IMR-90 (cell line): ENCODE results near the gene AKAP9. TPM values are rescaled to one million over a fixed set of nuclear protein-coding genes. Genes with fewer than 3 reads are reported as not detected.

Experiments
- ATAC-seq: fragments of 200-7000 bp; cut with Tn5 transposase; 2 replicates; pipeline ENCODE4 v1.9.1; 2020; ENCODE audit warnings: low read depth, mild to moderate bottlenecking, moderate library complexity
- BruUV-seq: library from RNA; stranded (reverse); fragments of 400-500 nt; replicated peaks from 2 replicates; lab custom pipeline; 2021; lab: Mats Ljungman, UMichigan
- CTCF ChIA-PET: fragments of 300-600 bp; formaldehyde crosslinking; extraction: SDS; loops from one replicate; lab custom pipeline; 2021; ENCODE audit warnings: antibody characterized with exemption; lab: Yijun Ruan, JAX
- POLR2A ChIA-PET: fragments of 300-600 bp; sonication (Branson Sonifier 250); formaldehyde crosslinking; loops from one replicate; lab custom pipeline; 2022; ENCODE audit warnings: antibody characterized with exemption; ENCODE audit not compliant: unreplicated experiment; lab: Charles Lee
- DNase-seq: peaks from one replicate; pipeline ENCODE4 v3.0.0; 2013
- H2AFZ ChIP-seq: replicated peaks from 2 replicates; pipeline ENCODE3; 2013; ENCODE audit warnings: low read length, mild to moderate bottlenecking; ENCODE audit not compliant: poor library complexity
- H2AK5ac ChIP-seq: 2 replicates; pipeline ENCODE4 v1.6.1; 2013; ENCODE audit warnings: low read depth, low read length, inconsistent platforms
- H2AK9ac ChIP-seq: replicated peaks from 2 replicates; pipeline ENCODE3; 2013; ENCODE audit warnings: mild to moderate bottlenecking, low read depth, low read length, moderate library complexity; ENCODE audit not compliant: poor library complexity
- H2BK120ac ChIP-seq: 2 replicates; pipeline ENCODE4 v1.6.1; 2013; ENCODE audit warnings: low read depth, low read length, inconsistent platforms
- H2BK15ac ChIP-seq: 3 replicates; pipeline ENCODE4 v1.6.1; 2013; ENCODE audit warnings: low read depth, low read length, inconsistent platforms
- H2BK20ac ChIP-seq: 2 replicates; pipeline ENCODE4 v1.6.1; 2013; ENCODE audit warnings: low read depth, mild to moderate bottlenecking, inconsistent platforms, low read length, moderate library complexity
- H2BK5ac ChIP-seq: 2 replicates; pipeline ENCODE4 v1.6.1; 2013; ENCODE audit warnings: mild to moderate bottlenecking, low read depth, low read length, inconsistent platforms; ENCODE audit not compliant: poor library complexity, severe bottlenecking
- H3K14ac ChIP-seq: replicated peaks from 2 replicates; pipeline ENCODE4 v1.6.1; 2013; ENCODE audit warnings: low read depth, low read length, inconsistent platforms
- H3K18ac ChIP-seq: 2 replicates; pipeline ENCODE4 v1.6.1; 2013; ENCODE audit warnings: low read depth, low read length, control low read depth
- H3K23ac ChIP-seq: 2 replicates; pipeline ENCODE4 v1.6.1; 2013; ENCODE audit warnings: low read depth, low read length, inconsistent platforms
- H3K27ac ChIP-seq: 2 replicates; pipeline ENCODE4 v1.5.1; 2013; ENCODE audit warnings: mild to moderate bottlenecking, control low read depth, low read length; ENCODE audit not compliant: insufficient read depth
- H3K27me3 ChIP-seq: 2 replicates; pipeline ENCODE4 v1.6.1; 2013; ENCODE audit warnings: low read length; ENCODE audit not compliant: control insufficient read depth, insufficient read depth
- H3K36me3 ChIP-seq: 2 replicates; pipeline ENCODE4 v1.6.1; 2013; ENCODE audit warnings: low read length, mixed read lengths; ENCODE audit not compliant: control insufficient read depth, insufficient read depth
- H3K4ac ChIP-seq: 2 replicates; pipeline ENCODE4 v1.6.1; 2013; ENCODE audit warnings: low read depth, low read length, inconsistent platforms
- H3K4me1 ChIP-seq: 2 replicates; pipeline ENCODE4 v1.6.1; 2013; ENCODE audit warnings: low read length, mixed read lengths; ENCODE audit not compliant: control insufficient read depth, insufficient read depth
- H3K4me2 ChIP-seq: 2 replicates; pipeline ENCODE4 v1.6.1; 2013; ENCODE audit warnings: low read depth, mild to moderate bottlenecking, control low read depth, low read length, moderate library complexity
- H3K4me3 ChIP-seq: 2 replicates; pipeline ENCODE4 v1.5.1; 2013; ENCODE audit warnings: low read depth, mild to moderate bottlenecking, control low read depth, low read length, moderate library complexity; ENCODE audit not compliant: insufficient read depth
- H3K56ac ChIP-seq: 2 replicates; pipeline ENCODE4 v1.6.1; 2013; ENCODE audit warnings: low read length, inconsistent platforms; ENCODE audit not compliant: insufficient read depth; ENCODE audit errors: extremely low read depth
- H3K79me1 ChIP-seq, 2 experiments: 2 replicates each; pipeline ENCODE4 v1.6.1; 2013; ENCODE audit warnings: low read length in 2 of 2, inconsistent platforms in 1 of 2, low read depth in 1 of 2
- H3K9ac ChIP-seq: 2 replicates; pipeline ENCODE4 v1.6.1; 2013; ENCODE audit warnings: low read depth, low read length, control low read depth
- H3K9me1 ChIP-seq: 2 replicates; pipeline ENCODE4 v1.6.1; 2013; ENCODE audit warnings: low read length, inconsistent platforms; ENCODE audit not compliant: insufficient read depth
- H3K9me3 ChIP-seq: 2 replicates; pipeline ENCODE4 v1.6.1; 2013; ENCODE audit warnings: low read length; ENCODE audit not compliant: control insufficient read depth, insufficient read depth
- H4K20me1 ChIP-seq: 2 replicates; pipeline ENCODE4 v1.6.1; 2013; ENCODE audit warnings: low read length, inconsistent platforms; ENCODE audit not compliant: insufficient read depth
- H4K5ac ChIP-seq: 2 replicates; pipeline ENCODE4 v1.6.1; 2013; ENCODE audit warnings: mild to moderate bottlenecking, low read depth, low read length, control low read depth
- H4K8ac ChIP-seq, 2 experiments: 2 replicates each; pipeline ENCODE4 v1.6.1; 2013; ENCODE audit warnings: low read depth in 2 of 2, low read length in 2 of 2, control low read depth in 1 of 2, inconsistent platforms in 1 of 2
- H4K91ac ChIP-seq: 2 replicates; pipeline ENCODE4 v1.6.1; 2013; ENCODE audit warnings: low read depth, low read length, inconsistent platforms; ENCODE audit not compliant: insufficient read depth
- BHLHE40 ChIP-seq: fragments of 150-350 bp; IDR thresholded peaks from 2 replicates; pipeline ENCODE4 v1.6.1; 2016; ENCODE audit warnings: mild to moderate bottlenecking, low read depth, low read length
- CEBPB ChIP-seq: IDR thresholded peaks from 2 replicates; pipeline ENCODE4 v1.6.1; 2012; ENCODE audit warnings: low read depth, low read length, improper control_type of control experiment
- CHD1 ChIP-seq: IDR thresholded peaks from 2 replicates; pipeline ENCODE4 v1.6.1; 2012; ENCODE audit warnings: low read depth, low read length, improper control_type of control experiment
- CTCF ChIP-seq: conservative IDR thresholded peaks from 2 replicates; pipeline ENCODE4 v1.5.1; 2012; ENCODE audit warnings: mild to moderate bottlenecking, low read depth, low read length, improper control_type of control experiment
- ELK1 ChIP-seq: fragments of 150-350 bp; IDR thresholded peaks from 2 replicates; pipeline ENCODE4 v1.6.1; 2016; ENCODE audit warnings: low read depth, mild to moderate bottlenecking, low read length, moderate library complexity, borderline replicate concordance
- FOS ChIP-seq: fragments of 150-350 bp; IDR thresholded peaks from 2 replicates; pipeline ENCODE4 v1.6.1; 2016; ENCODE audit warnings: low read depth, low read length
- MAFK ChIP-seq: IDR thresholded peaks from 2 replicates; pipeline ENCODE4 v1.6.1; 2012; ENCODE audit warnings: low read depth, low read length, improper control_type of control experiment
- MAZ ChIP-seq: IDR thresholded peaks from 2 replicates; pipeline ENCODE4 v1.6.1; 2012; ENCODE audit warnings: low read depth, mild to moderate bottlenecking, low read length, improper control_type of control experiment, moderate library complexity, borderline replicate concordance
- MXI1 ChIP-seq: IDR thresholded peaks from 2 replicates; pipeline ENCODE4 v1.6.1; 2012; ENCODE audit warnings: low read depth, mild to moderate bottlenecking, low read length, moderate library complexity, borderline replicate concordance
- NFE2L2 ChIP-seq: fragments of 150-350 bp; IDR thresholded peaks from 2 replicates; pipeline ENCODE4 v1.6.1; 2016; ENCODE audit warnings: low read depth, mild to moderate bottlenecking, low read length
- POLR2A ChIP-seq: IDR thresholded peaks from 2 replicates; pipeline ENCODE4 v1.6.1; 2012; ENCODE audit warnings: mild to moderate bottlenecking, low read depth, low read length
- RAD21 ChIP-seq: IDR thresholded peaks from 2 replicates; pipeline ENCODE4 v1.6.1; 2012; ENCODE audit warnings: low read length, improper control_type of control experiment
- RCOR1 ChIP-seq: IDR thresholded peaks from 2 replicates; pipeline ENCODE4 v1.6.1; 2012; ENCODE audit warnings: mild to moderate bottlenecking, low read length, improper control_type of control experiment; ENCODE audit not compliant: insufficient replicate concordance
- RFX5 ChIP-seq: IDR thresholded peaks from 2 replicates; pipeline ENCODE4 v1.8.0; 2012; ENCODE audit warnings: low read depth, mild to moderate bottlenecking, low read length, moderate library complexity
- SMC3 ChIP-seq: fragments of 150-350 bp; IDR thresholded peaks from 2 replicates; pipeline ENCODE4 v1.6.1; 2016; ENCODE audit warnings: low read depth, mild to moderate bottlenecking, antibody characterized with exemption, low read length, moderate library complexity
- USF2 ChIP-seq: fragments of 150-350 bp; IDR thresholded peaks from 2 replicates; pipeline ENCODE4 v1.6.1; 2017; ENCODE audit warnings: mild to moderate bottlenecking, antibody characterized with exemption, low read length, low read depth
- WGBS, 2 experiments: methylation state at CpG; one replicate each; pipeline versions ENCODE4 v1.1.5 to v1.1.7; 2013; ENCODE audit warnings: missing lambda C conversion rate in 2 of 2; ENCODE audit not compliant: insufficient read length in 1 of 2; ENCODE audit errors: extremely low coverage in 2 of 2; 5-methylcytosine and 5-hydroxymethylcytosine counted together
- dilution Hi-C: fragments of 300-500 bp; cut with HindIII; formaldehyde crosslinking; loops from one replicate; pipeline ENCODE4 v1.14.3; 2018; ENCODE audit warnings: low sequenced_read_pairs; ENCODE audit not compliant: unreplicated experiment
- in situ Hi-C: fragments of 300-500 bp; cut with MboI; formaldehyde crosslinking; loops from 3 replicates; pipeline ENCODE4 v1.14.3; 2019; ENCODE audit warnings: low sequenced_read_pairs, inconsistent platforms, mixed read lengths
- intact Hi-C: fragments of 100-400 bp; cut with micrococcal nuclease; formaldehyde crosslinking; loops from 2 replicates; pipeline ENCODE4 v1.10.0; 2022
- polyA plus RNA-seq, 3 experiments: library from polyadenylated mRNA; depleted of rRNA; stranded (reverse); fragments of >200 nt; gene quantifications; 2 replicates each; pipeline ENCODE4 v1.2.3, GENCODE V29; 2012; ENCODE audit warnings: low replicate concordance in 1 of 3
- total RNA-seq: library from RNA; depleted of rRNA; stranded (reverse); fragments of >200 nt; gene quantifications from 2 replicates; pipeline ENCODE4 v1.2.3, GENCODE V29; 2012

Gene AKAP9
- total and polyA plus RNA-seq, 2 of the 4 experiments (the other 2 are of a cell fraction) = 9.7 to 25.3 TPM

GRCh38 chr7:92028686-92029085 is 88.0 kb downstream of the AKAP9 start:
- no peak overlapping the region for H3K4ac ChIP-seq
- dilution Hi-C loops = no loop called here
- no peak overlapping the region for H2AK9ac ChIP-seq
- no peak overlapping the region for H4K5ac ChIP-seq
- H2BK15ac ChIP-seq = no peak overlapping the region
- TF ChIP-seq MAZ = no peak
- no peak for TF ChIP-seq NFE2L2
- no peak for TF ChIP-seq MAFK
- TF ChIP-seq FOS = no peak
- no peak for TF ChIP-seq RAD21
- no peak for TF ChIP-seq ELK1
- TF ChIP-seq USF2 = no peak
- TF ChIP-seq RCOR1 = no peak
- TF ChIP-seq CEBPB = no peak
- no peak for TF ChIP-seq CTCF
- no peak for TF ChIP-seq MXI1
- no peak for TF ChIP-seq SMC3
- no peak for TF ChIP-seq BHLHE40
- TF ChIP-seq POLR2A = no peak
- no peak for TF ChIP-seq RFX5
- no peak for TF ChIP-seq CHD1
- no peaks in the 10 kb centered on the region for H4K20me1 ChIP-seq
- no peak overlapping the region for H3K27ac ChIP-seq
- no peak overlapping the region for H2BK20ac ChIP-seq
- no peak for DNase-seq
- no peak overlapping the region for H4K91ac ChIP-seq
- ChIA-PET CTCF (no interaction called here), POLR2A (no interaction called here)
- H3K4me1 ChIP-seq = peaks cover 6% of the 10 kb centered on the region; the same call in 1 of the 2 replicates
- peaks cover 0 to 1% of the 10 kb centered on the region in 2 experiments; a peak in 1 of 4 replicates for H3K79me1 ChIP-seq
- H3K4me3 ChIP-seq = no peak overlapping the region
- no peak overlapping the region for H3K23ac ChIP-seq
- no peak overlapping the region for H2AK5ac ChIP-seq
- no peak overlapping the region for H3K18ac ChIP-seq
- in situ Hi-C loops = no loop called here
- H3K56ac ChIP-seq = no peak overlapping the region
- H3K9ac ChIP-seq = no peak overlapping the region
- no TSS peak for BruUV-seq
- H3K27me3 ChIP-seq = no peaks in the 10 kb centered on the region
- H3K9me3 ChIP-seq = no peaks in the 10 kb centered on the region
- H4K8ac ChIP-seq = no peak overlapping the region
- H2AFZ ChIP-seq = no peak overlapping the region
- H3K36me3 ChIP-seq = peaks cover 12% of the 10 kb centered on the region
- intact Hi-C loops = no loop called here
- no peak overlapping the region for H3K14ac ChIP-seq
- H2BK120ac ChIP-seq = no peak overlapping the region
- 0 out of 2 replicates have a peak, but pooled peaks cover 1% of the 10 kb centered on the region for H3K9me1 ChIP-seq
- no peak overlapping the region for H2BK5ac ChIP-seq
- no peak overlapping the region for H3K4me2 ChIP-seq
- WGBS, 2 experiments = no CpG with 5 or more reads among the region's 1 CpG
- ATAC-seq = no peak
